MM.1S (cell line): ENCODE measurements around the gene LILRA2.

Experiments used
- DNase-seq: peaks from one replicate; pipeline ENCODE4 v3.0.0-alpha.2; 2015
- H2AFZ ChIP-seq: fragments of 300-600 bp; sonication (generic); 2 replicates; pipeline ENCODE4 v1.6.0; 2016; ENCODE audit warnings: antibody characterized with exemption, low read length
- H3F3A ChIP-seq: fragments of 300-600 bp; sonication (generic); 2 replicates; pipeline ENCODE4 v1.6.1; 2016; ENCODE audit warnings: mild to moderate bottlenecking, antibody characterized with exemption, low read length, moderate library complexity, mixed read lengths; ENCODE audit not compliant: insufficient read depth
- H3K27ac ChIP-seq: fragments of 300-600 bp; sonication (generic); 2 replicates; pipeline ENCODE4 v1.5.1; 2016; ENCODE audit warnings: mild to moderate bottlenecking, low read length
- H3K27me3 ChIP-seq: fragments of 300-600 bp; sonication (generic); replicated peaks from 2 replicates; pipeline ENCODE4 v1.6.0; 2016; ENCODE audit warnings: low read length; ENCODE audit not compliant: insufficient read depth
- H3K36me3 ChIP-seq: fragments of 300-600 bp; sonication (generic); replicated peaks from 2 replicates; pipeline ENCODE4 v1.6.1; 2016; ENCODE audit warnings: mild to moderate bottlenecking, low read length, mixed read lengths; ENCODE audit not compliant: insufficient read depth
- H3K4me1 ChIP-seq: fragments of 300-600 bp; sonication (generic); 2 replicates; pipeline ENCODE4 v1.6.1; 2016; ENCODE audit warnings: low read length, mixed read lengths
- H3K4me2 ChIP-seq: fragments of 300-600 bp; sonication (generic); 2 replicates; pipeline ENCODE4 v1.6.0; 2016; ENCODE audit warnings: low read depth, low read length
- H3K4me3 ChIP-seq: fragments of 300-600 bp; sonication (generic); 2 replicates; pipeline ENCODE4 v1.5.1; 2016; ENCODE audit warnings: low read length, mixed read lengths
- H3K79me2 ChIP-seq: fragments of 300-600 bp; sonication (generic); 2 replicates; pipeline ENCODE4 v1.6.1; 2016; ENCODE audit warnings: mixed run types, low read length, mixed read lengths
- H3K9ac ChIP-seq: fragments of 300-600 bp; sonication (generic); 2 replicates; pipeline ENCODE4 v1.6.1; 2016; ENCODE audit warnings: low read length, mixed read lengths
- H3K9me2 ChIP-seq: fragments of 300-600 bp; sonication (generic); replicated peaks from 2 replicates; pipeline ENCODE4 v1.6.1; 2016; ENCODE audit warnings: mild to moderate bottlenecking, low read length, mixed read lengths; ENCODE audit not compliant: insufficient read depth
- H3K9me3 ChIP-seq: fragments of 300-600 bp; sonication (generic); replicated peaks from 2 replicates; pipeline ENCODE4 v1.6.1; 2016; ENCODE audit warnings: mild to moderate bottlenecking, low read length, mixed read lengths; ENCODE audit not compliant: insufficient read depth
- H4K20me1 ChIP-seq: fragments of 300-600 bp; sonication (generic); 2 replicates; pipeline ENCODE4 v1.6.1; 2016; ENCODE audit warnings: mild to moderate bottlenecking, low read length, moderate library complexity, mixed read lengths; ENCODE audit not compliant: insufficient read depth
- EZH2 ChIP-seq: fragments of 300-600 bp; sonication (generic); optimal IDR thresholded peaks from 2 replicates; pipeline ENCODE3; 2017; ENCODE audit warnings: low read depth, mild to moderate bottlenecking, antibody characterized with exemption, low read length, mixed read lengths
- EZH2phosphoT487 ChIP-seq: fragments of 300-600 bp; sonication (generic); IDR thresholded peaks from 2 replicates; pipeline ENCODE4 v1.6.1; 2018; ENCODE audit warnings: antibody characterized with exemption, low read length
- TF ChIP-seq, protein P1 (sequence below): fragments of 300-600 bp; sonication (generic); IDR thresholded peaks from 2 replicates; pipeline ENCODE4 v1.5.1; 2016; ENCODE audit warnings: antibody characterized with exemption, low read length, mixed read lengths

Gene LILRA2

GRCh38 chr19:54551293-54551692, 22.3 kb upstream of the LILRA2 start:
- no peak overlapping the region for H3K27ac ChIP-seq
- H3K9me2 ChIP-seq: no peaks in the 10 kb centered on the region
- no peaks in the 10 kb centered on the region for H3K4me1 ChIP-seq
- peaks cover 75% of the 10 kb centered on the region for H3K27me3 ChIP-seq
- H3K79me2 ChIP-seq: no peaks in the 10 kb centered on the region
- no peaks in the 10 kb centered on the region for H3F3A ChIP-seq
- H3K36me3 ChIP-seq: no peaks in the 10 kb centered on the region
- no peak overlapping the region for H3K4me3 ChIP-seq
- no peak overlapping the region for H3K9ac ChIP-seq
- no peaks in the 10 kb centered on the region for H3K9me3 ChIP-seq
- no peak for DNase-seq
- TF ChIP-seq, protein P1, sequence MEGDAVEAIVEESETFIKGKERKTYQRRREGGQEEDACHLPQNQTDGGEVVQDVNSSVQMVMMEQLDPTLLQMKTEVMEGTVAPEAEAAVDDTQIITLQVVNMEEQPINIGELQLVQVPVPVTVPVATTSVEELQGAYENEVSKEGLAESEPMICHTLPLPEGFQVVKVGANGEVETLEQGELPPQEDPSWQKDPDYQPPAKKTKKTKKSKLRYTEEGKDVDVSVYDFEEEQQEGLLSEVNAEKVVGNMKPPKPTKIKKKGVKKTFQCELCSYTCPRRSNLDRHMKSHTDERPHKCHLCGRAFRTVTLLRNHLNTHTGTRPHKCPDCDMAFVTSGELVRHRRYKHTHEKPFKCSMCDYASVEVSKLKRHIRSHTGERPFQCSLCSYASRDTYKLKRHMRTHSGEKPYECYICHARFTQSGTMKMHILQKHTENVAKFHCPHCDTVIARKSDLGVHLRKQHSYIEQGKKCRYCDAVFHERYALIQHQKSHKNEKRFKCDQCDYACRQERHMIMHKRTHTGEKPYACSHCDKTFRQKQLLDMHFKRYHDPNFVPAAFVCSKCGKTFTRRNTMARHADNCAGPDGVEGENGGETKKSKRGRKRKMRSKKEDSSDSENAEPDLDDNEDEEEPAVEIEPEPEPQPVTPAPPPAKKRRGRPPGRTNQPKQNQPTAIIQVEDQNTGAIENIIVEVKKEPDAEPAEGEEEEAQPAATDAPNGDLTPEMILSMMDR: no peak
- TF ChIP-seq EZH2: no peak
- no peak for TF ChIP-seq EZH2phosphoT487
- no peak overlapping the region for H3K4me2 ChIP-seq
- H4K20me1 ChIP-seq: no peaks in the 10 kb centered on the region
- no peak overlapping the region for H2AFZ ChIP-seq

GRCh38 chr19:54551950-54552912, 21.4 kb upstream of the LILRA2 start:
- no peaks in the 10 kb centered on the region for H3F3A ChIP-seq
- H3K79me2 ChIP-seq: no peaks in the 10 kb centered on the region
- DNase-seq: no peak
- H3K9me2 ChIP-seq: no peaks in the 10 kb centered on the region
- no peak overlapping the region for H3K9ac ChIP-seq
- peaks cover 76% of the 10 kb centered on the region for H3K27me3 ChIP-seq
- H3K4me2 ChIP-seq: no peak overlapping the region
- no peak overlapping the region for H3K27ac ChIP-seq
- no peaks in the 10 kb centered on the region for H4K20me1 ChIP-seq
- no peaks in the 10 kb centered on the region for H3K9me3 ChIP-seq
- H3K4me1 ChIP-seq: no peaks in the 10 kb centered on the region
- TF ChIP-seq EZH2 (no peak), EZH2phosphoT487 (no peak)
- TF ChIP-seq, protein P1: no peak
- H3K36me3 ChIP-seq: no peaks in the 10 kb centered on the region
- H3K4me3 ChIP-seq: no peak overlapping the region
- H2AFZ ChIP-seq: no peak overlapping the region

DNA sequence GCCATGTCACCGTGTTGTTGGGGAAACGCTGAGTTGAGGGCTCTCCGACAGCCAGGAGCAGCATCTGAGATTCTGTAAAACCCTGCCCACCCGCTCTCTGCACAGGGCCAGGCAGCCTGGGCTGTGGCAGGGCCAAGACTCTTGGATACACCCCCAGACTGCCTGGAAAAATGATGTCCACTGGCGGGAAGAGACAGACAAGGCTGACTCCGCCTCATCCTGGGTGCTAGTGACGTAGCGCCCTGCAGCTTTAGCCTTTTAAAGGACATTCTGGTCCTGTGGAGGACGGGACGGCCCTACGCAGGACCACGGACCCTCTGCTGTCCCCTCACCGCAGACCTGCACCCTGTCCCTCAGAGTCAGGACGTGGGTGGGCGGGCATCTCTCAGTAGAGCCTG, 20.7 kb upstream of the LILRA2 start:
- H3K4me3 ChIP-seq: no peak overlapping the region
- no peaks in the 10 kb centered on the region for H3F3A ChIP-seq
- no peak overlapping the region for H3K9ac ChIP-seq
- TF ChIP-seq EZH2phosphoT487 (no peak), EZH2 (no peak)
- TF ChIP-seq, protein P1: no peak
- no peaks in the 10 kb centered on the region for H3K9me2 ChIP-seq
- no peaks in the 10 kb centered on the region for H3K4me1 ChIP-seq
- H3K4me2 ChIP-seq: no peak overlapping the region
- peaks cover 83% of the 10 kb centered on the region for H3K27me3 ChIP-seq
- H3K27ac ChIP-seq: no peak overlapping the region
- no peaks in the 10 kb centered on the region for H3K36me3 ChIP-seq
- no peaks in the 10 kb centered on the region for H3K9me3 ChIP-seq
- no peak overlapping the region for H2AFZ ChIP-seq
- H4K20me1 ChIP-seq: no peaks in the 10 kb centered on the region
- H3K79me2 ChIP-seq: no peaks in the 10 kb centered on the region
- DNase-seq: no peak
